Heart left ventricle (tissue), 16 donors: Measurements from ENCODE around the gene SPIRE1. TPM values are rescaled to one million over a fixed set of nuclear protein-coding genes. Genes with fewer than 3 reads are reported as not detected.

Experiments
- ATAC-seq, 4 donors: fragments of 200-7000 bp; cut with Tn5 transposase; one replicate each; pipeline ENCODE4 v1.9.1; 2020 to 2022; ENCODE audit warnings: moderate library complexity in 4 of 4, mild to moderate bottlenecking in 3 of 4, moderate number of reproducible peaks in 1 of 4
- DNase-seq, 5 donors: peaks; one replicate each; pipeline ENCODE4 v3.0.0-alpha.2; 2020
- H3K27ac ChIP-seq, 12 donors: fragments of 200-600 bp; sonication (generic) in 4 of 12; one replicate each; pipeline versions ENCODE4 v1.5.0 to v1.8.0; 2016 to 2022; ENCODE audit warnings: mild to moderate bottlenecking in 2 of 12
- H3K27me3 ChIP-seq, 9 donors: fragments of 200-600 bp; sonication (generic) in 2 of 9; one replicate each; pipeline versions ENCODE4 v1.5.1 to v1.8.0; 2016 to 2022; ENCODE audit warnings: mild to moderate bottlenecking in 3 of 9
- H3K36me3 ChIP-seq, 9 donors: fragments of 200-600 bp; sonication (generic) in 2 of 9; one replicate each; pipeline versions ENCODE4 v1.5.0 to v1.8.0; 2018 to 2022; ENCODE audit warnings: mild to moderate bottlenecking in 2 of 9
- H3K4me1 ChIP-seq, 12 donors: fragments of 200-600 bp; sonication (generic) in 4 of 12; one replicate each; pipeline versions ENCODE4 v1.5.0 to v1.8.0; 2016 to 2022; ENCODE audit warnings: mild to moderate bottlenecking in 3 of 12
- H3K4me3 ChIP-seq, 12 donors: fragments of 200-600 bp; sonication (generic) in 4 of 12; one replicate each; pipeline versions ENCODE4 v1.5.0 to v1.8.0; 2017 to 2022; ENCODE audit warnings: mild to moderate bottlenecking in 9 of 12, moderate library complexity in 4 of 12
- H3K9me3 ChIP-seq, 12 donors: fragments of 200-600 bp; sonication (generic) in 4 of 12; one replicate each; pipeline versions ENCODE4 v1.5.0 to v1.8.0; 2016 to 2022; ENCODE audit warnings: mild to moderate bottlenecking in 1 of 12
- CTCF ChIP-seq, 12 donors: fragments of 200-600 bp; sonication (generic) in 4 of 12; IDR thresholded peaks; one replicate each; pipeline versions ENCODE4 v1.5.0 to v1.8.0; 2018 to 2022; ENCODE audit warnings: antibody characterized with exemption in 12 of 12, mild to moderate bottlenecking in 5 of 12
- POLR2A ChIP-seq, 2 donors: fragments of 450-650 bp; IDR thresholded peaks; one replicate each; pipeline ENCODE4 v1.6.1; 2017; ENCODE audit warnings: antibody characterized with exemption in 2 of 2, mild to moderate bottlenecking in 2 of 2, moderate library complexity in 2 of 2
- WGBS, 4 donors: extraction: QIAGEN DNeasy Blood & Tissue Kit in 2 of 4; methylation state at CpG; one replicate each; pipeline versions ENCODE4 v1.1.5 to v1.1.7; 2013 to 2018; 5-methylcytosine and 5-hydroxymethylcytosine counted together
- intact Hi-C, 10 donors: fragments of 100-400 bp; cut with DNase I; formaldehyde crosslinking; loops; one replicate each; pipeline versions ENCODE4 v1.11.1 to v1.14.2; 2022
- polyA plus RNA-seq, 2 donors: library from polyadenylated mRNA; stranded (reverse); fragments of 200-250 nt; gene quantifications; one replicate each; pipeline ENCODE4 v1.2.3, GENCODE V29; 2013
- total RNA-seq, 9 donors: library from RNA; depleted of rRNA in 2 of 9; stranded (reverse); fragments of >200 nt in 2 of 9; fragmentation: NEBNext Ultra II Directional in 3 of 9; extraction: Animal tissue kit (Norgen Biotek cat#: 25700) in 3 of 9; gene quantifications; one replicate each; pipeline versions ENCODE4 v1.1.0 to v1.2.4, GENCODE V29; 2016 to 2023
- donor health status: ischemic (EF 13 %, LVEDD 7.1; RV severe dilation, severe dysfunction).
- donor health status: healthy with polysubstance abuse.
- donor health status: DM: no; HTN: yes; CAD: no.
- donor health status: DM: no; HTN: no; CAD: no.
- donor health status: ischemic (EF 25% LVEDD 6.9; RV normal size, moderate dysfunction).
- donor health status: ischemic (EF 25% LVEDD 5.7; RV mildly dilated, moderate dysfunction).
- donor health status: healthy.
- donor health status: DM: yes; HTN: yes; CAD: no.
- donor health status: ischemic (EF 35%, LVEDD 5.7; RV mildly dilated, moderate dysfunction).
- donor health status: nonischemic (EF 11% LVEDD 7.7; RV severe dilation, severe dysfunction).
- donor health status: DM: yes; HTN: yes; CAD: no.
- donor health status: PGD.
- donor health status: ischemic (EF 29% LVEDD 5.4; RV normal size, mild dysfunction).
- donor health status: nonischemic (EF 23%, LVEDD 6.1; RV moderate dilation, normal function).

Gene SPIRE1
- total and polyA plus RNA-seq, 11 donors: 8.3 to 67.6 (median 47.8) TPM

- ATAC-seq (no peak), DNase-seq (no peak)
- Histone ChIP-seq H3K4me1 (no peaks in the 10 kb centered on the region), H3K4me3 (no peak overlapping the region), H3K27ac (no peak overlapping the region), H3K36me3 (peaks cover 0 to 30% (median 16%) of the 10 kb centered on the region in 9 donors), H3K27me3 (no peaks in the 10 kb centered on the region), H3K9me3 (peaks cover 0 to 7% (median 0%) of the 10 kb centered on the region in 12 donors)
- intact Hi-C loops: no loop called here
- TF ChIP-seq CTCF (IDR thresholded peaks at IDR 0.05): no peak
- TF ChIP-seq POLR2A (IDR thresholded peaks at IDR 0.05): no peak
- WGBS, 4 donors: 89 to 95% (median 90%) methylated on average over 12 of the region's 12 CpGs
Observed at GRCh38 chr18:12428923-12429322, 229.0 kb downstream of the SPIRE1 start.

GRCh38 chr18:12426924-12427323 lies 231.0 kb downstream of the SPIRE1 start:
- intact Hi-C loops: no loop called here
- Histone ChIP-seq H3K4me3 (no peak overlapping the region), H3K36me3 (peaks cover 0 to 18% (median 6%) of the 10 kb centered on the region in 9 donors), H3K4me1 (no peaks in the 10 kb centered on the region), H3K27ac (no peak overlapping the region), H3K9me3 (peaks cover 0 to 7% (median 0%) of the 10 kb centered on the region in 12 donors), H3K27me3 (no peaks in the 10 kb centered on the region)
- TF ChIP-seq CTCF (IDR thresholded peaks at IDR 0.05) (no peak), POLR2A (IDR thresholded peaks at IDR 0.05) (no peak)
- DNase-seq: no peak
- ATAC-seq: no peak
- 91 to 100% (median 96%) methylated on average over 3 of the region's 3 CpGs for WGBS, 4 donors

- peaks cover 0 to 16% (median 2%) of the 10 kb centered on the region in 12 donors for H3K4me1 ChIP-seq
- H3K27ac ChIP-seq: no peak overlapping the region
- H3K27me3 ChIP-seq: no peaks in the 10 kb centered on the region
- H3K36me3 ChIP-seq: peaks cover 0 to 12% (median 3%) of the 10 kb centered on the region in 9 donors
- intact Hi-C loops: no loop called here
- peaks cover 0 to 7% (median 0%) of the 10 kb centered on the region in 12 donors for H3K9me3 ChIP-seq
- TF ChIP-seq POLR2A (IDR thresholded peaks at IDR 0.05) (no peak), CTCF (IDR thresholded peaks at IDR 0.05) (no peak)
- no peak for ATAC-seq
- no peak overlapping the region for H3K4me3 ChIP-seq
- WGBS, 4 donors: 81 to 92% (median 89%) methylated on average over 4 of the region's 4 CpGs
- no peak for DNase-seq
Observed at GRCh38 chr18:12424252-12424651, 233.7 kb downstream of the SPIRE1 start.

GRCh38 chr18:12423820-12424219 lies 234.1 kb downstream of the SPIRE1 start:
- H3K9me3 ChIP-seq: peaks cover 0 to 7% (median 0%) of the 10 kb centered on the region in 12 donors
- no peak overlapping the region for H3K27ac ChIP-seq
- peaks cover 0 to 16% (median 2%) of the 10 kb centered on the region in 12 donors for H3K4me1 ChIP-seq
- DNase-seq (no peak), ATAC-seq (peak; percentile 26 to 59 (median 34))
- no peak overlapping the region for H3K4me3 ChIP-seq
- intact Hi-C loops: no loop called here
- no peaks in the 10 kb centered on the region for H3K27me3 ChIP-seq
- 40 to 84% (median 71%) methylated on average over 1 to 5 of the region's 5 CpGs for WGBS, 4 donors
- peaks cover 0 to 12% (median 3%) of the 10 kb centered on the region in 9 donors for H3K36me3 ChIP-seq
- TF ChIP-seq POLR2A (IDR thresholded peaks at IDR 0.05) (no peak), CTCF (IDR thresholded peaks at IDR 0.05) (no peak)
